Fibroblast of lung (primary cell): ENCODE data around the gene DPP10. TPM values are rescaled to one million over a fixed set of nuclear protein-coding genes. Genes with fewer than 3 reads are reported as not detected.
"Not testable (repeated sequence)": the region's sequence is repeated elsewhere in the genome, so short reads cannot be mapped to it uniquely, and the experiment has no call there.

Experiments
- DNase-seq, 2 donors: peaks; one replicate each; pipeline versions ENCODE4 v3.0.0 to v3.0.0-alpha.2; 2010; ENCODE audit warnings: low read depth in 2 of 2
- H2AFZ ChIP-seq: 2 replicates; pipeline ENCODE4 v1.5.1; 2012; ENCODE audit warnings: low read length, control low read depth, inconsistent platforms
- H3K27ac ChIP-seq: 2 replicates; pipeline ENCODE4 v1.5.1; 2011; ENCODE audit warnings: low read length, control low read depth; ENCODE audit not compliant: insufficient read depth
- H3K27me3 ChIP-seq: 2 replicates; pipeline ENCODE4 v1.5.1; 2011; ENCODE audit warnings: mild to moderate bottlenecking, low read length; ENCODE audit not compliant: control insufficient read depth, insufficient read depth
- H3K36me3 ChIP-seq: 2 replicates; pipeline ENCODE4 v1.5.1; 2011; ENCODE audit warnings: low read length; ENCODE audit not compliant: control insufficient read depth, insufficient read depth
- H3K4me1 ChIP-seq: 2 replicates; pipeline ENCODE4 v1.5.1; 2011; ENCODE audit warnings: low read length; ENCODE audit not compliant: control insufficient read depth, insufficient read depth; ENCODE audit errors: extremely low read depth
- H3K4me2 ChIP-seq: 2 replicates; pipeline ENCODE4 v1.5.1; 2011; ENCODE audit warnings: low read length, control low read depth; ENCODE audit not compliant: insufficient read depth; ENCODE audit errors: extremely low read depth
- H3K4me3 ChIP-seq, 4 experiments: fragments of 200-600 bp in 1 of 4; sonication (generic) in 1 of 4; replicated peaks in 1 of 4; 2 replicates each; pipeline ENCODE4 v1.5.1; 2011 to 2016; ENCODE audit warnings: low read length in 4 of 4, low read depth in 3 of 4, mild to moderate bottlenecking in 3 of 4, control low read depth in 2 of 4, inconsistent platforms in 1 of 4, mixed read lengths in 1 of 4; ENCODE audit not compliant: insufficient read depth in 1 of 4; ENCODE audit errors: control extremely low read depth in 1 of 4
- H3K79me2 ChIP-seq: 2 replicates; pipeline ENCODE4 v1.5.1; 2012; ENCODE audit warnings: mild to moderate bottlenecking, low read length, inconsistent platforms; ENCODE audit not compliant: control insufficient read depth, insufficient read depth
- H3K9ac ChIP-seq: 2 replicates; pipeline ENCODE4 v1.5.1; 2011; ENCODE audit warnings: mild to moderate bottlenecking, low read length, control low read depth; ENCODE audit not compliant: insufficient read depth
- H3K9me3 ChIP-seq: 2 replicates; pipeline ENCODE4 v1.5.1; 2012; ENCODE audit warnings: low read depth, low read length; ENCODE audit not compliant: control insufficient read depth, insufficient read depth
- H4K20me1 ChIP-seq: 2 replicates; pipeline ENCODE4 v1.5.1; 2011; ENCODE audit warnings: low read length; ENCODE audit not compliant: control insufficient read depth, insufficient read depth; ENCODE audit errors: extremely low read depth
- CTCF ChIP-seq, 2 donors: IDR thresholded peaks in 1 of 2; conservative IDR thresholded peaks in 1 of 2; 1 replicate in 1 of 2; 2 replicates in 1 of 2; pipeline ENCODE4 v1.5.1; 2011 to 2012; ENCODE audit warnings: low read length in 2 of 2, control low read depth in 1 of 2, inconsistent platforms in 1 of 2, low read depth in 1 of 2, mild to moderate bottlenecking in 1 of 2
- EZH2 ChIP-seq: IDR thresholded peaks from 2 replicates; pipeline ENCODE4 v1.5.1; 2012; ENCODE audit warnings: low read length, control low read depth, mild to moderate bottlenecking; ENCODE audit errors: missing control alignments
- polyA plus RNA-seq, 2 donors: library from polyadenylated mRNA; depleted of rRNA in 1 of 2; stranded (reverse) in 1 of 2; unstranded in 1 of 2; fragments of >200 nt; gene quantifications; 2 replicates each; pipeline ENCODE4 v1.2.1, GENCODE V29; 2011 to 2012; ENCODE audit warnings: missing spikeins in 1 of 2
- total RNA-seq: library from RNA; depleted of rRNA; stranded (reverse); fragments of >200 nt; gene quantifications from 2 replicates; pipeline ENCODE4 v1.2.1, GENCODE V29; 2014

The DPP10 gene
- total and polyA plus RNA-seq, 2 donors (not counting 1 experiment from before 2014, with no cell fraction given), result not detected

GRCh38 chr2:115414466-115414865 lies 972.0 kb downstream of the DPP10 start:
- no peaks in the 10 kb centered on the region for H3K27me3 ChIP-seq
- peak in 1 of 2 donors; percentile 70 for DNase-seq
- H3K4me1 ChIP-seq, result no peaks in the 10 kb centered on the region
- no peak overlapping the region for H2AFZ ChIP-seq
- no peak overlapping the region for H3K4me2 ChIP-seq
- no peak overlapping the region for H3K27ac ChIP-seq
- no peak overlapping the region for H3K4me3 ChIP-seq
- H4K20me1 ChIP-seq, result no peaks in the 10 kb centered on the region
- TF ChIP-seq EZH2 (no peak), CTCF (conservative IDR thresholded peaks at IDR 0.05 in 1 of 2, IDR thresholded peaks at IDR 0.05 in 1 of 2; ENCODE audit: low read depth in 1 of 2, low read length in 2 of 2) (no peak)
- no peaks in the 10 kb centered on the region for H3K79me2 ChIP-seq
- no peaks in the 10 kb centered on the region for H3K9me3 ChIP-seq
- H3K9ac ChIP-seq, result no peak overlapping the region
- H3K36me3 ChIP-seq, result no peaks in the 10 kb centered on the region

- Histone ChIP-seq H3K9me3 (no peaks in the 10 kb centered on the region), H3K9ac (no peak overlapping the region), H3K4me1 (no peaks in the 10 kb centered on the region), H3K36me3 (no peaks in the 10 kb centered on the region), H3K27ac (no peak overlapping the region), H4K20me1 (no peaks in the 10 kb centered on the region), H3K27me3 (no peaks in the 10 kb centered on the region), H2AFZ (no peak overlapping the region), H3K4me3 (no peak overlapping the region), H3K4me2 (no peak overlapping the region), H3K79me2 (no peaks in the 10 kb centered on the region)
- TF ChIP-seq CTCF (conservative IDR thresholded peaks at IDR 0.05 in 1 of 2, IDR thresholded peaks at IDR 0.05 in 1 of 2; ENCODE audit: low read depth in 1 of 2, low read length in 2 of 2) (no peak), EZH2 (no peak)
- DNase-seq, result no peak
Measured at GRCh38 chr2:115422004-115422634, 979.7 kb downstream of the DPP10 start.

GRCh38 chr2:115427436-115427835 lies 985.0 kb downstream of the DPP10 start:
- H3K27me3 ChIP-seq, result no peaks in the 10 kb centered on the region
- no peaks in the 10 kb centered on the region for H3K79me2 ChIP-seq
- no peak for TF ChIP-seq CTCF (conservative IDR thresholded peaks at IDR 0.05 in 1 of 2, IDR thresholded peaks at IDR 0.05 in 1 of 2; ENCODE audit: low read depth in 1 of 2, low read length in 2 of 2)
- no peak for TF ChIP-seq EZH2
- H3K4me2 ChIP-seq, result no peak overlapping the region
- no peaks in the 10 kb centered on the region for H4K20me1 ChIP-seq
- H3K36me3 ChIP-seq, result no peaks in the 10 kb centered on the region
- H3K9me3 ChIP-seq, result no peaks in the 10 kb centered on the region
- H3K27ac ChIP-seq, result no peak overlapping the region
- no peak for DNase-seq
- H3K4me1 ChIP-seq, result no peaks in the 10 kb centered on the region
- no peak overlapping the region for H2AFZ ChIP-seq
- H3K9ac ChIP-seq, result no peak overlapping the region
- no peak overlapping the region for H3K4me3 ChIP-seq

- DNase-seq, H3K4me3 ChIP-seq, H3K79me2 ChIP-seq, H3K36me3 ChIP-seq, H3K27ac ChIP-seq, H3K9ac ChIP-seq, H3K27me3 ChIP-seq, H3K9me3 ChIP-seq, H4K20me1 ChIP-seq, H3K4me2 ChIP-seq, H3K4me1 ChIP-seq, H2AFZ ChIP-seq: not testable (repeated sequence)
Measured at GRCh38 chr2:115440746-115441145, 998.3 kb downstream of the DPP10 start.
